HTERT RPE-1 (cell line): Measurements from ENCODE around the gene LTBP2.

Experiments used
- in situ Hi-C: fragments of 300-500 bp; cut with MboI; formaldehyde crosslinking; loops from 4 replicates; pipeline ENCODE4 v1.14.3; 2020; ENCODE audit warnings: low sequenced_read_pairs

LTBP2 gene

DNA sequence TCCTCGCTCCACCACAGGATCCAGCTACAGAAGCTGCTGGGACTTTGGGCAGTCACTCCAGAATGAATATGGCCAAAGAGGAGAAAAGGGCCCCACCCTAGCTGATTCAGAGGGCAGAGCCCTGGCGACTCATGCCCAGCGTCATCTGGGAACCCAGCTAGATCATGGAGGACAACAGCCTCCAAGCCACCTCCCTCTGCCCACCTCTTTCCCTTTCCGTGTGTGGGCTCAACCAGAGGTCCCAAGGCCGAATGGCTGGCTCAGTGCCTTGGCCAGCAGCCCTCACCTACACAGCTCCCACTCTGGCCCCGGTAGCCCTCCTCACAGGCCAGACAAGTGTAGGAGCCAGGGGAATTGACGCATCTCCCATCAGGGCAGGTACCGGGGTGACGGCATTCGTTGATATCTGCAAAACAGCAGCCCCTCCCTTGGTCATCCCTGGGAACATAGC lies 101.1 kb downstream of the LTBP2 start:
- in situ Hi-C loops = no loop called here

DNA sequence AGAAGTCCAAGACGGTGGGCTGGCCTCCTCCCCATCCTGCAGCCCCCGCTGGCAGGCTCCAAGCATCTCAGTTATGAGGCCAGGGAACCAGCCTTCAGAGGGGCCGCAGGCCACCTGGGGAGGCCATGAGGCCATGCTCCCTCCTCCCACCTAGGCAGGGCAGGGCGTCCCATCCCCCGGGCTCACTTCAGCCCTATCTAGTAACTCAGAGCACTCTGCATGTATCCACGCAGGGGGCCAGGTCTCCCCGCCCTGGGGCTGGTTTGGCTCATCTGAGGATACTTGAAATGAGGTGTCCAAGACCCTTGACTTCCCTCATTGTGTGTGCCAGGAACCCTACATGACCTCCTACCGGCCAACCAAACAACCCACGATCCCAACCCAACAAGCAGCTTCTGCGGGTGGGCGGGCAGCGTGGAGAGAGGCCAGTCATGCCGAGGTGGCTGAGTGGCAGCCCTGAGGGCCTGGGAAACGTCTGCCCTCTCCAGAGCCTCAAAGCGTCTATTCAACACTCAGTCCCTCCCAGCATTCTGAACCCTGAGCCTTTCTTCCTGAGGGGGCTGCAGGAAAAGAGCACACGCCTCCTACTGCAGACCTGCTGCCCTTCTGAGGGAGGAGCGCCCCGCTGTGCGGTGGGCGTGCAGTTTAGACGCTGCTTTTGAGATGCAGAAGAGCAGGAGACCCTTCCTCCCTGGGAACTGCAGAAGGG lies 101.7 kb downstream of the LTBP2 start:
- in situ Hi-C loops = no loop called here

DNA sequence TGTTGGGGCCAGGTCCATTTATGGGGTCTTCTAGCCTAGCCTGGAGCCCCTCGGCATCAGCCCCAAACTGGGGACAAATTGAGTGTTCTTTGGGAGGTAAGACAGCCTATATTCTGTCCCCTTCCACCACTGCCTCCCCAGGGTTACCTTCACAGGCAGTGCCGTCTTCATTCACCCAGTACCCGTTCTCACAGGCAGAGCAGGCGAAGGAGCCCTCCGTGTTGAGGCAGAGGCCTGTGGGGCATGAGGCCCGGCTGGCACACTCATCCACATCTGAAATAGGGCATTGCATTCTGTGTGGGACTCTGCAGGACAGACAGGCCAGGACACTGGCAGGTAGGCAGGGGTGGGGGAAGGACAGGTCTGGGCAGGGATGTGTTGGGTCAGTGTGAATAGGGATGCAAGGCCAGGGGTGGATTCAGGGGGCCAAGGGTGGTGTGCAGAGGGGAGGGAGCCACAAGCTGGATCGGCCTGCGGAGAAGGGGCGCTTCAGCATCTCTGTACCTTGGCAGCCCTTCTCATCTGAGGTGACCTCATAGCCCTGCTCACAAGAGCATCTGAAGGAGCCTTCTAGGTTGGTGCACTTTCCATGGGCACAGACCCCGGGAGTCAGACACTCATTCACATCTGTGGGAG lies 102.3 kb downstream of the LTBP2 start:
- in situ Hi-C loops = no loop called here

DNA sequence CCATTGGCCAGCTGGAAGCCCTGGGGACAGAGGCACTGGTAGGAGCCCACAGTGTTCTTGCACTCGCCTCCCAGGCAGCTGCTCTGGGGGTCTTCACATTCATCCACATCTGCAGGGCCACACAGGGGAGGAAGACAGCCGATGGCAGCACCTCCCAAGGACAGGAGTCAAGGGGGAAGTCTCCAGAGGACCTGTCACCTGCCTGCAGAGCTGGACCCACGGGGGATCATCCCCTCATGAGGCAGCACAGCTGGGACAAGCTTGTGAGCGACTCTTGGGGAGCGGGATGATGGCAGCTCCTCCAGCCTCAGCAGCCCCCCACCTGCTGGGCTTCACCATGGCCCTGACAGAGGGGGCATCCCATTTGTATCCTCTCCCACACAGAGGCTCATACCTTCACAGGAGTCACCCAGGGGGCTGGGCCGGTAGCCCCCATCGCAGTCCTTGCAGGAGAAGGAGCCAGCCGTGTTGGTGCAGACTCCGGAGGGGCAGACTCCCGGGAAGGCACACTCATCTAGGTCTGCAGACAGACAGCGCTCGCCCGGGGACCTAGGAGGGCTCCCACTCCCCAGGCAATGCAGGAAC lies 103.1 kb downstream of the LTBP2 start:
- in situ Hi-C loops = no loop called here

DNA sequence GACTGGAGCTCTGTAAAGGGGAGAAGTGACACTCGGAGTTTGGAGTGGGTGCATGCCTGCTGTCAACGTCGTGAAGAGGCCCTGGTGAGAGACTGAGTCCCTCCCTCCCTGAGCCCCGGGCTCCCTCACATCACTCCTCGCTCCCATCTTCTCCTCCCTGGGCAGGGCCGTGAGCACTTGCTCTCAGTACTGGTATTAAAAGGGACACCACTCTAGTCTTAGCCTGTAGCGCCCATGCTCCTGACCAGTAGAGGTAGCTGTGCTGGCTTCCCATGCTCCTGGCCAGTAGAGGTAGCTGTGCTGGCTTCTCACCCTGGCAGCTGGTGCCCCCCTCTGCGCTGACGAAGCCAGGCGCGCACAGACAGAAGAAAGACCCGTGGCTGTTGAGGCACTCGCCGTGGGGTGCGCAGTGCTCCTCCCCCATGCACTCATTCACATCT lies 103.7 kb downstream of the LTBP2 start:
- in situ Hi-C loops = no loop called here

DNA sequence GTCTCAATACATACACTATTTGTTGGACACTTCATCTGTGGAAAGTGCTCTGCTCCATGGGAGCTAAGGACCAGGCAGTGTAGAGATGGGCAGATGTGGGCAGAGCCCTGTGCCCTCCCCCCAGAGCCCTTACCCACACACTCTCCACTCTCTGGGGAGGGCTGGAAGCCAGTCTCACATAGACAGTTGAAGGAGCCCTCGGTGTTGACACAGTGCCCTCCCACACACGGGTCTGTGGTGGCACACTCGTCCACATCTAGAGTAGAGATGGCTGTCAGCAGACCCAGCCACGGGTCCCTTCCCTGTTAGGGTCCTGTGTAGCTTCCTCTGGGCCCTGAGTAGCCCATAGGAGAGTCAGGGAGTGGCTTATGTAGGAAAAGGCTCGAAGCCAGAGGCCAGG lies 104.2 kb downstream of the LTBP2 start:
- in situ Hi-C loops = no loop called here

DNA sequence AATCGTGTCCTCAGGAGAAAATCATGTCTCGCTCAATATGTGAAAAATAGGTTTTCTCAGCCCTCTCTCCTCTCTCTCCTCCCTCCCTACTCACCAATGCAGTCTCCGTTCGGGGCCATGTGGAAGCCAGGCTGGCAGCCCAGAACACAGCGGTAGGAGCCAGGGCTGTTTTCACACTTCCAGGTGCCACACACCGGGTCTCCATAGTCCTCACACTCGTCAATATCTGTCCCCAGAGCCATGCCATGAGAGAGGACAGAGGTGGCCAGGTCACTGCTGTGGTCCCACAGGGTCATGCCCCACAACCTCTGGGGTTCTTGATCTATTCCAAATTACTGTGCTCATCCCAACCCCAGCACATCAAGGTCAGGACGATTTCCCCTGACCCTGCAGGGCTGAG lies 105.0 kb downstream of the LTBP2 start:
- in situ Hi-C loops = no loop called here

DNA sequence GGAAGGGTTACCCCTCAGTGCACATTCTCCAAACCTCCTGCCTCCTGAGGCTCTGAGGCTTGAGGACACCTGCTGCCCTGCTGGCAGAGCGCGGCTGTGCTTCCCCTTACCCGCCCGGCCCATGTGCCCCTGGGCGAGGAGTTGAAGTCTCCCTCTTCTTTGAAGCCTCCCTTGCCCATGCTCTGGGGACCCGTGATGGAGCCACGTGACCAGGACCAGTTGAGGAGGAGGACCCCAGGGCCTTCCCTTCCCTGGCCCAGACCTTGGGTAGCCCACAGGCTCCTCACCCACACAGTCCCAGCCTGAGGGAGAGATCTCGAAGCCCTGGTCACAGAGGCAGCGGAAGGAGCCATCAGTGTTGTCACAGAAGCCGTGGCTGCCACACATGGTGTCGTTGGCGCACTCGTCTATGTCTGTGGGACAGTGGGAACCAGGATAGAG lies 105.6 kb downstream of the LTBP2 start:
- in situ Hi-C loops = no loop called here

DNA sequence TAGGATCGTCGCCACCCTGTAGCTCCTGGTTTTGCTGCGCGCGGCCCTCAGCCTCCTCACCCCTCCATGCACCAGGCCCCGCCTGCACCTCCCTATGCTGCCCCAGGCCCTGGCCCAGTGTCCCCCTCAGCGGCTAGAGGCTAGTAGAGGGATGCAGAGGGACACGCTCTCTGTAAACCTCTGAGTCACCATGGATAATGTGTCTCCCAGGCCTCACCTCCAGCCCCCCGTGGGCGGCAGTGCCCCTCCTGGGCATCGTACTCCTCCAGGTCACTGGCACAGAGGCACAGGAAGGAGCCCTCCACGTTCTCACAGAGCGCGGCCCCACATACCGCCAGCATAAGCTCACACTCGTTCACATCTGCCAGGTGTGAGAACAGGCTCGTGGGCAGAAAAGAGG lies 106.2 kb downstream of the LTBP2 start:
- in situ Hi-C loops = no loop called here

DNA sequence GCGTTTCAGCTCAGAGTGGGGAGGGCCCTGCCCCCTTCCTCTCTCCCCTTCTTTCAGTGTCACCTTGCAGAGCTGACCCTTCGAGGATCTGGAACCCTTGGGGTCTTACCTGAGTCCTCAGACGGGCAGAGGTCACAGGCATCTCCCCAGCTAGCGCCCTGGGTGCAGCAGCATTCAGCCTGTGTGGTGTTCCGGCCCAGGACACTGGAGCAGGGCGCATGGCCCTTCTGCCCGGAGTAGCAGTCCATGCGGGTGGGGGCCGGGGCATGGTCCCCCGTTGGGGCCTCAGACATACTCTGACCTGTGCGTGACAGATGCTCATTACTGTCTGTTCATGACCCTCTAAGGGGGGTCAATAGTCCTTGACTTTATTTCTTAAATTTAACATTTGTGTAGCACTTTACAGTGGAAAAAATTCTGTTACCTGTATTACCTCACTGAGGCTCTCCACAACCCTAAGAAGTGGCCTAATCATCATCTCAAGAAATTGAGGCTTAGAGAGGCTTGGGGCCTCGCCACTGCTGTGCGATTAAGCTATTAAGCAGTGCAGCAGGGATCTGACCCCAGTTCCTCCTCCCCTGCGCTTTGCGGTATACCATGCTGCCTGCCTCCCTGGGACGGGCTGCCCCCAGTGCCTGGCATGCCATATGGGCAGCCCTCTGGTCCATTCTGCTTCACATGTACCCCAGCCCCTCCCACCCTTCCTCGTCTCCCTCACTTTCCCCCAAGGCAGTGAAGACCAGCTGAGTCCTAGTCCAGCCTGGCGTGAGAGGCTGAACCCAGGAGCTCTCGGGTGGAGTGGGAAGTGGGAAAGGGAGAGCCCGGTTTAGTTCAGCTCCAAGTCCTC lies 106.9 kb downstream of the LTBP2 start:
- in situ Hi-C loops = no loop called here

DNA sequence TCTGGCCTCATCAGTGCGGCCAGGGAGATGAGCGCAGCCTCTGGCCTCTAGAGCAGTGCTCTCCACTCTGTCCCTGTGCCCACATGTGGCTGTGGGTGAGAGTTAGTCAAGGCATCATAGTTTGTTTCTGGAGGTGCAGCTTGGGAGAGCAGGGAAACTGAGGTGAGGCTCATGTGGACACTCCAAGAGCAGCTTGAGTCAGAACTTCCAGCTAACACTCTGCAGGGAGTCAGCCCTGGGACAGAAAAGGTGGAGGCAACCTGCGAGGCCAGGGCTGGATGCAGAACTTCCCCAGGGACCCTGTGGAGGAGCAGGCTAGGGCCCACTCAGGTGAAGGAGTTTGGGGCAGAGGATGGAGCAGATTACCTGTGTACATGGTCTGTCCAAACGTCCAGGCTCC lies 107.6 kb downstream of the LTBP2 start:
- in situ Hi-C loops = no loop called here

DNA sequence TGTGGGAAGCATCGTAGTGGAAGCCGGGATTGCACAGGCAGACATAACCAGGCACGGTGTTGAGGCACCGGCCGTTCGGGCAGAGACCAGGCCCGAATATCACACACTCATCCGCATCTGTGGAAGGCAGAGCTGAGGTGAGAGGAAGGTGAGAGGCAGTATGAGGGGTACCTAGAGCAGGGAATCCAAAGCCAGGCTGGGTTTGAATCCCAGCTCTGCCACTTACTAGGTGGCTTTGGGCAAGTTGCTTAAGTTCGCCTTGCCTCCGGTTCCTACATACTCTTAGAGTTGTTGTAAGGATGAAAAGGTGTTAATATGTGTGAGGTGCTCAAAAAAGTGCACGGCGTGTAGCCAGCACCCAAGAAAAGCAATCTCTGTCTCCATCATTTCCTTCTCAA lies 108.1 kb downstream of the LTBP2 start:
- in situ Hi-C loops = no loop called here

DNA sequence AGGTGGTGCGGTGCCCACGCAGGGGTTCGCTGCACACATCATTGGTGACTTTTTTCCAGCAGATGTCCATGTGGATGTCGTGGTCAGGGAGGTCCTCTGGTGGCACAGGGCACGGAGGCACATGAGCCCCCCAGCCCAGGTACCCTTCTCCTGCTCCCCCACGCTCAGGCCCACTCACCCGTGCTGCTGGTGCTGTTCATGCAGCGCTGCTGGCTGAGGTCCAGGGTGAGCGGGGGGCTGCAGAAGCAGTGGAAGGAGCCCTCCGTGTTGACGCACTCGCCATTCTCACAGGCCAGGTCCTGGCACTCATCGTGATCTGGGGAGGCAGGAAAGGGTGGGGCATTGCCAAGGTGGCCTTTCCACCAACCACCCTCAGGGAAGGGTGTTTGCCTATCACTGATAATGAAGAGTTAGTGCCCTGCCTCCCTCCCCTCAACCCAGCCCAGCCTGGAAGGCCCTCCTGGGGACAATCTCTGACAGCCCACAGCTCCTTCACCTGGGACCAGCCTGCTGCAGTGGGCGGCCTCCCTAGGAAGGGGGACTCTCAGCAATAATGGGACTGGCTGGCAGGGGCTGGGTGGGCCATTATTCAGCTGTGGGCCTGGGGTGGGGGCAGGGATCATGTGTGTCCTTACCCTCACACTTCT lies 108.6 kb downstream of the LTBP2 start:
- in situ Hi-C loops = no loop called here

DNA sequence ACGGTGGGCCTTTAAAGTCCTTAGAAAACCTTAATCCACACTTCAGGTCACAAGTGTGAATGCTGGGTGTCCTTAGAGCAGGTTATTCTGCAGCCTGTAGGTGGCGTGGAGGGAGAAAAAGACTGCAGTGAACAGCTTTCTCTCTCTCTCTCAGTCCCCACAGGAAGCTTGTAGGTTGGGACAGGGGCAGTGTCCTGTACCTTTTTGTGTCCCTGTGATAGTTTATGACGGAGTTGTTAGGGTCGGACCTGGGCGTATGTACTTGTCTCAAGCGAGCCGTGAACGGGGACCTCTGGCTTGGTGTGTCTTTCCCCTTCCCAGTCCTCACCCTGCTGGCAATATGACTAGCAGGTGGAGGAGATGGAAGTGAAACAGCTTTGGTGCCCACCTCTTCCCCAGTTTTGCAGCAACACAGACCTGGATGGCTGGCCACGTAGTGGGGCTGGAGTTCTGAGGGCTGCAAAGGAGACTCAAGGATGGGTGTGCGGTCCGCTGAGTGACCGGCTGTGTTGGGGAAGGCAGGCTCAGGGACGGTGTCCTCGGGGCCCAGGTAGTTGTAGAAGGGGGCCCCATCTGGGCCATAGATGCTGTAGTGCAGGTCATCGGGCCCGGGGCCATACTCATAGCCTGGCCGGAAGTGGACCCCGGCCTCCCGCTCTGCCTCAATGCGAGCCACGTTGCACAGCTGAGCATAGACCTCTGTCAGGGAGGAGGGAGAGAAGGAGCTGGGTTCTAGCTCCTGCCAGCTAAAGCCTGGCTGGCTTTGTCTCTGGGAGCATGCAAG lies 109.6 kb downstream of the LTBP2 start:
- in situ Hi-C loops = no loop called here

DNA sequence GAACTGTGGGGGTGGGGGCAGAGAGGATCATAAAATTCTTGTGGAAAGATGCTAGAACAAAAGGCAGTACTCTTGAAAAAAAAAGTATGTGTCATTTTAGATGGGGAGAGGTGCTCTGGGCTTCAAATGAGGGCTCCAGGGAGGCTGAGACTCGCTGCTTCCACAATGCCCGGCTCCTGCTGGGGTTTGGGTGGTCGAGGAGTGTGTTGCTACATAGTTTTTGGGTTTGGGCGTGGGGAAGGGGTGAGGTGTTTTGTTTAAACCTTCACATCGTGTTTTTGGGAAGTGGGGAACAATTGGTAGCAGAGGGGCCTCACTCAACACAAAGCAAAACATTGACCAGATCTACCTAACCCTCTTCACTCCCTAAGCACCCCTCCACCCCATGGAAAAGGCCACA lies 110.3 kb downstream of the LTBP2 start:
- in situ Hi-C loops = no loop called here

DNA sequence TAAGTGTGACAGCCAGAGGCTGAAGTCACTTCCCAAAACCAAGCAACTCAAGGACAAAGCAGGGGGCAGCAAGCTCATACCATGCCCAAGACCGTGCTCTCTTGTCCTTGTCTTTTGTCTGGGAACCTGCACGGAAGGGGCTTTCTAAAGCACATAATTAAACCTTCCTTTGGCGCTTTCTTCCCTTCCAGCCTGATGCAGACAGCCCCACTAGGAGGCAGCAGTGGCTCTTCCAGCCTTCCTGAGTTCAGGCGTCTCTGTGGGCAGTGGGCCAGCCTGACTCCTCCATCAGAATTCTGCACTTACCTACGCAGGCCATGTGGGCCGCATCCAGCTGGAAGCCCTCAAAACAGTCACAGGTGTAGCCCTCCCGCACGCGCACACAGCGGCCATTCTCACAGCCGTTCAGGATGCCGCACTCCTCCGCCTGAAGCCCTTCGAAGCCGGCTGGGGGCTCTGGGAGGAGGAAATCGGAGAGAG lies 110.9 kb downstream of the LTBP2 start:
- in situ Hi-C loops = no loop called here

DNA sequence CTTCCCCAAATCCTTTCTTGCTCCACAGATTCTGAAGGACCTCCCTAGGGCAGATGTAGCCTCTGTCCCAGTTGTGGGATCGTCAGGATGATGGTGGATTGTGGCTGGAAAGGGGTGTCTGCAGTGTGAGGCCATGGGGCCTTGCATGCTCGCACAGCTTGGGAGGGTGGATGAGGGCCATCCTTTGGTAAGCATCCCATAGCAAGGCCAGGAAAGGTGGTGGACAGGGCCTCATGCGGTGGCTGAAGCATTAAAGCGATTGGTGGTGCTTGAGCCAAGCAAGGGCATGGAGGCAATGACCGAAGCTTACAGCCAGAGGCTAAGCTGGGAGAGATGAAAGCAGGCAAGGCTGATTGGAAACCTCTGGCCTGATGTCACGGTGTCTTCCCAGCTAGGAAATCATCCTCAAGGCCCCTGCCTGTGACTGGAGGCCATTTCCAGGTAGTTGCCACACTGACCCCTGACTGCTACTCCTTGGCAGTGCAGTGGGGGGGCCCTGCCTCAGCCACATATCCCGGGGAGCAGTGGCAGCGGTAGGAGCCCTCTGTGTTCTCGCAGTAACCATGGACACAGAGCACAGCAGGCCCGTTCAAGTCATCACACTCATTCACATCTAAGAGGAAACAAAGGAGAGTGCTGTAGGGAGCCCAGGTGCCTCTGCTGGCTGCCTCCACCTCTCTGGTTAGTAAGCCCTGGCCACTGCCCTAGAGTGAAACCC lies 111.5 kb downstream of the LTBP2 start:
- in situ Hi-C loops = no loop called here

DNA sequence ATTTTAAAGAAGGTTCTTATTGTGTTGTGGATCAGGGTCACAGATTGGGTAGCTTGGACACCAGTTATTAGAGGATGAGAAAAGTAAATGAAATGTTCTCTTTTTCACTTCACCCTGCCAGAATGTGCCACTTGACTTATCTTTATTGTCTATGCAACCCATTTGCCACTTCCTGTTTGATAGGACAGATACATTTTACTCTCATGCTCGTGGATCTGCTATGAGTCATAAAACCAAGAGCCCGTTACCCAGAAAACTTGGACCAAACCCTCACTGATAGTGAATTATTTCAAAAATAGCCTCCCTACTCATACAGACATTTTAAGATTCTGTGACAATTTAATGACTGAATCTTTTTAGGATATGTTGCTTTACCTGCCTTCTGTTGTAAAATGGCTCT lies 116.7 kb downstream of the LTBP2 start:
- in situ Hi-C loops = no loop called here
